Heart right ventricle (tissue), 16 donors: Measurements from ENCODE around the gene LAMP5. TPM values are rescaled to one million over a fixed set of nuclear protein-coding genes. Genes with fewer than 3 reads are reported as not detected.

Experiments used
- ATAC-seq, 8 donors: fragments of 200-7000 bp; cut with Tn5 transposase; one replicate each; pipeline ENCODE4 v1.9.1; 2020; ENCODE audit warnings: mild to moderate bottlenecking in 8 of 8, moderate library complexity in 8 of 8, moderate number of reproducible peaks in 1 of 8
- DNase-seq, 2 donors: peaks; one replicate each; pipeline ENCODE4 v3.0.0-alpha.2; 2020
- H3K27ac ChIP-seq, 10 donors: fragments of 200-600 bp; sonication (generic) in 2 of 10; one replicate each; pipeline versions ENCODE4 v1.5.0 to v1.8.0; 2020 to 2022; ENCODE audit warnings: mild to moderate bottlenecking in 3 of 10
- H3K27me3 ChIP-seq, 7 donors: fragments of 200-600 bp; one replicate each; pipeline ENCODE4 v1.8.0; 2021 to 2022; ENCODE audit warnings: mild to moderate bottlenecking in 2 of 7
- H3K36me3 ChIP-seq, 9 donors: fragments of 200-600 bp; sonication (generic) in 1 of 9; one replicate each; pipeline versions ENCODE4 v1.5.0 to v1.8.0; 2020 to 2022; ENCODE audit warnings: mild to moderate bottlenecking in 2 of 9
- H3K4me1 ChIP-seq, 9 donors: fragments of 200-600 bp; sonication (generic) in 1 of 9; one replicate each; pipeline versions ENCODE4 v1.5.0 to v1.8.0; 2020 to 2022; ENCODE audit warnings: mild to moderate bottlenecking in 4 of 9
- H3K4me3 ChIP-seq, 10 donors: fragments of 200-600 bp; sonication (generic) in 2 of 10; one replicate each; pipeline versions ENCODE4 v1.5.0 to v1.8.0; 2020 to 2022; ENCODE audit warnings: mild to moderate bottlenecking in 7 of 10, moderate library complexity in 2 of 10
- H3K9me3 ChIP-seq, 11 donors: fragments of 200-600 bp in 10 of 11; sonication (generic) in 2 of 11; one replicate each; pipeline versions ENCODE4 v1.5.0 to v1.8.0; 2013 to 2022; ENCODE audit warnings: mild to moderate bottlenecking in 2 of 11, control low read depth in 1 of 11, moderate library complexity in 1 of 11
- CTCF ChIP-seq, 9 donors: fragments of 200-600 bp; sonication (generic) in 2 of 9; IDR thresholded peaks; one replicate each; pipeline versions ENCODE4 v1.5.0 to v1.8.0; 2021 to 2022; ENCODE audit warnings: antibody characterized with exemption in 9 of 9, mild to moderate bottlenecking in 5 of 9, moderate library complexity in 1 of 9
- WGBS, 2 donors: extraction: QIAGEN DNeasy Blood & Tissue Kit; methylation state at CpG; one replicate each; pipeline ENCODE4 v1.1.7; 2013; ENCODE audit warnings: inconsistent platforms in 1 of 2; 5-methylcytosine and 5-hydroxymethylcytosine counted together
- intact Hi-C, 10 donors: fragments of 100-400 bp; cut with DNase I; formaldehyde crosslinking; loops; one replicate each; pipeline versions ENCODE4 v1.11.1 to v1.14.2; 2022
- polyA plus RNA-seq, 2 donors: library from polyadenylated mRNA; stranded (reverse); fragments of 200-250 nt; gene quantifications; one replicate each; pipeline ENCODE4 v1.2.3, GENCODE V29; 2013
- total RNA-seq, 10 donors: library from RNA; stranded (reverse); fragmentation: NEBNext Ultra II Directional in 3 of 10; extraction: Animal tissue kit (Norgen Biotek cat#: 25700) in 3 of 10; gene quantifications; one replicate each; pipeline versions ENCODE4 v1.2.1 to v1.2.4, GENCODE V29; 2021 to 2023
- donor health status: Arrhythmogenic right ventricular cardiomyopathy.
- donor health status: ischemic (EF 13 %, LVEDD 7.1; RV severe dilation, severe dysfunction).
- donor health status: healthy with polysubstance abuse.
- donor health status: DM: no; HTN: yes; CAD: no.
- donor health status: DM: no; HTN: no; CAD: no.
- donor health status: ischemic (EF 25% LVEDD 6.9; RV normal size, moderate dysfunction).
- donor health status: ischemic (EF 25% LVEDD 5.7; RV mildly dilated, moderate dysfunction).
- donor health status: healthy.
- donor health status: DM: yes; HTN: yes; CAD: no.
- donor health status: Ischemic cardiomyopathy.
- donor health status: ischemic (EF 35%, LVEDD 5.7; RV mildly dilated, moderate dysfunction).
- donor health status: nonischemic (EF 11% LVEDD 7.7; RV severe dilation, severe dysfunction).
- donor health status: DM: yes; HTN: yes; CAD: no.
- donor health status: PGD.
- donor health status: ischemic (EF 29% LVEDD 5.4; RV normal size, mild dysfunction).
- donor health status: nonischemic (EF 23%, LVEDD 6.1; RV moderate dilation, normal function).

LAMP5 gene
- total and polyA plus RNA-seq, 12 donors: 0.04 to 0.16 (median 0.11) TPM; not detected in 7

GRCh38 chr20:9531581-9531980, 17.2 kb downstream of the LAMP5 start:
- TF ChIP-seq CTCF (IDR thresholded peaks at IDR 0.05): no peak
- intact Hi-C loops: no loop called here
- Histone ChIP-seq H3K27me3 (peaks cover 0 to 4% (median 0%) of the 10 kb centered on the region in 7 donors), H3K4me3 (no peak overlapping the region), H3K4me1 (no peaks in the 10 kb centered on the region), H3K36me3 (no peaks in the 10 kb centered on the region), H3K27ac (no peak overlapping the region), H3K9me3 (no peaks in the 10 kb centered on the region)
- DNase-seq (no peak), ATAC-seq (no peak)
- WGBS, 2 donors: 75 to 81% methylated on average over 2 of the region's 2 CpGs

- no peaks in the 10 kb centered on the region for H3K4me1 ChIP-seq
- H3K4me3 ChIP-seq: no peak overlapping the region
- no peak for ATAC-seq
- no peaks in the 10 kb centered on the region for H3K9me3 ChIP-seq
- H3K36me3 ChIP-seq: no peaks in the 10 kb centered on the region
- TF ChIP-seq CTCF (IDR thresholded peaks at IDR 0.05): no peak
- 58 to 64% methylated on average over 4 of the region's 4 CpGs for WGBS, 2 donors
- H3K27me3 ChIP-seq: peaks cover 0 to 3% (median 0%) of the 10 kb centered on the region in 7 donors
- H3K27ac ChIP-seq: no peak overlapping the region
- DNase-seq: no peak
- intact Hi-C loops: no loop called here
These were observed 17.9 kb downstream of the LAMP5 start for GRCh38 chr20:9532069-9532838.

GRCh38 chr20:9534025-9534424, 19.6 kb downstream of the LAMP5 start:
- H3K27ac ChIP-seq: no peak overlapping the region
- no peaks in the 10 kb centered on the region for H3K36me3 ChIP-seq
- H3K27me3 ChIP-seq: no peaks in the 10 kb centered on the region
- H3K9me3 ChIP-seq: no peaks in the 10 kb centered on the region
- no peak for DNase-seq
- WGBS, 2 donors: 78 to 85% methylated on average over 5 of the region's 5 CpGs
- intact Hi-C loops: no loop called here
- ATAC-seq: no peak
- H3K4me1 ChIP-seq: no peaks in the 10 kb centered on the region
- H3K4me3 ChIP-seq: no peak overlapping the region
- TF ChIP-seq CTCF (IDR thresholded peaks at IDR 0.05): no peak

GRCh38 chr20:9535449-9535848, 21.1 kb downstream of the LAMP5 start:
- no peak for TF ChIP-seq CTCF (IDR thresholded peaks at IDR 0.05)
- no peak overlapping the region for H3K4me3 ChIP-seq
- no peaks in the 10 kb centered on the region for H3K36me3 ChIP-seq
- no peaks in the 10 kb centered on the region for H3K4me1 ChIP-seq
- no peak for DNase-seq
- no peak for ATAC-seq
- no peak overlapping the region for H3K27ac ChIP-seq
- H3K27me3 ChIP-seq: no peaks in the 10 kb centered on the region
- intact Hi-C loops: no loop called here
- no peaks in the 10 kb centered on the region for H3K9me3 ChIP-seq
- 79 to 87% methylated on average over 2 of the region's 2 CpGs for WGBS, 2 donors
